Endothelial cell of umbilical vein (primary cell): ENCODE data around the gene UGT1A7. TPM values are rescaled to one million over a fixed set of nuclear protein-coding genes. Genes with fewer than 3 reads are reported as not detected.

Source experiments
- BruUV-seq: library from RNA; stranded (reverse); fragments of 400-500 nt; replicated peaks from 2 replicates; lab custom pipeline; 2021; lab: Mats Ljungman, UMichigan
- CTCF ChIA-PET: fragments of 300-600, 350-600 bp; sonication (Branson Sonifier 250); formaldehyde crosslinking; loops from one replicate; lab custom pipeline; 2021; ENCODE audit warnings: antibody characterized with exemption, inconsistent platforms; lab: Charles Lee
- POLR2A ChIA-PET: fragments of 300-600, 350-600 bp; sonication (Branson Sonifier 250); formaldehyde crosslinking; loops from one replicate; lab custom pipeline; 2021; ENCODE audit warnings: antibody characterized with exemption, inconsistent platforms; lab: Charles Lee
- DNase-seq: peaks from one replicate; pipeline ENCODE4 v3.0.0-alpha.2; 2011; ENCODE audit warnings: low read depth, low spot score
- FAIRE-seq: peaks from 2 replicates; lab custom pipeline; 2011; peaks lifted over from hg19 to GRCh38; lab: Jason Lieb, UNC
- H2AFZ ChIP-seq: 2 replicates; pipeline ENCODE4 v1.6.0; 2012; ENCODE audit warnings: low read depth, low read length, control low read depth, inconsistent platforms
- H3K27ac ChIP-seq: 2 replicates; pipeline ENCODE4 v1.5.1; 2011; ENCODE audit warnings: low read depth, mild to moderate bottlenecking, control low read depth, low read length, moderate library complexity; ENCODE audit not compliant: insufficient read depth
- H3K27me3 ChIP-seq, 2 experiments: 2 replicates each; pipeline versions ENCODE4 v1.6.0 to v1.6.1; 2011; ENCODE audit warnings: low read length in 2 of 2, mixed read lengths in 1 of 2; ENCODE audit not compliant: control insufficient read depth in 2 of 2, insufficient read depth in 2 of 2
- H3K36me3 ChIP-seq, 2 experiments: 2 replicates in 1 of 2; 3 replicates in 1 of 2; pipeline ENCODE4 v1.5.1; 2011; ENCODE audit warnings: low read length in 2 of 2, mild to moderate bottlenecking in 1 of 2, moderate library complexity in 1 of 2; ENCODE audit not compliant: control insufficient read depth in 2 of 2, insufficient read depth in 2 of 2; ENCODE audit errors: extremely low read depth in 1 of 2
- H3K4me1 ChIP-seq: 3 replicates; pipeline ENCODE4 v1.5.1; 2011; ENCODE audit warnings: mild to moderate bottlenecking, low read length; ENCODE audit not compliant: control insufficient read depth, insufficient read depth; ENCODE audit errors: extremely low read depth
- H3K4me2 ChIP-seq: 2 replicates; pipeline ENCODE4 v1.6.1; 2011; ENCODE audit warnings: low read length, control low read depth, mixed read lengths; ENCODE audit not compliant: insufficient read depth
- H3K4me3 ChIP-seq, 3 experiments: fragments of 200-600 bp in 1 of 3; sonication (generic), shearing (Covaris generic) in 1 of 3; replicated peaks in 1 of 3; 2 replicates each; pipeline ENCODE4 v1.5.1; 2011 to 2016; ENCODE audit warnings: control low read depth in 3 of 3, low read length in 3 of 3, mild to moderate bottlenecking in 2 of 3, inconsistent platforms in 1 of 3, low read depth in 1 of 3, moderate library complexity in 1 of 3; ENCODE audit not compliant: insufficient read depth in 1 of 3
- H3K79me2 ChIP-seq: 2 replicates; pipeline ENCODE4 v1.6.0; 2012; ENCODE audit warnings: low read length, inconsistent platforms; ENCODE audit not compliant: control insufficient read depth, insufficient read depth
- H3K9ac ChIP-seq: replicated peaks from 2 replicates; pipeline ENCODE3; 2011; ENCODE audit warnings: low read length, control low read depth; ENCODE audit not compliant: insufficient read depth; ENCODE audit errors: extremely low read depth
- H3K9me1 ChIP-seq: replicated peaks from 3 replicates; pipeline ENCODE4 v1.6.0; 2011; ENCODE audit warnings: mild to moderate bottlenecking, low read length; ENCODE audit not compliant: control insufficient read depth, insufficient read depth; ENCODE audit errors: extremely low read depth
- H3K9me3 ChIP-seq: replicated peaks from 2 replicates; pipeline ENCODE4 v1.5.1; 2012; ENCODE audit warnings: low read length, inconsistent platforms; ENCODE audit not compliant: control insufficient read depth, insufficient read depth
- H4K20me1 ChIP-seq: replicated peaks from 2 replicates; pipeline ENCODE3; 2011; ENCODE audit warnings: mild to moderate bottlenecking, low read length; ENCODE audit not compliant: control insufficient read depth, insufficient read depth; ENCODE audit errors: extremely low read depth
- EZH2 ChIP-seq: IDR thresholded peaks from 2 replicates; pipeline ENCODE4 v1.6.1; 2012; ENCODE audit warnings: borderline replicate concordance, low read depth, mild to moderate bottlenecking, moderate library complexity, low read length, inconsistent platforms; ENCODE audit not compliant: severe bottlenecking
- FOS ChIP-seq: IDR thresholded peaks from 2 replicates; pipeline ENCODE4 v1.6.1; 2011; ENCODE audit warnings: mild to moderate bottlenecking, low read length, moderate library complexity, borderline replicate concordance; ENCODE audit not compliant: insufficient read depth
- GATA2 ChIP-seq: IDR thresholded peaks from 2 replicates; pipeline ENCODE4 v1.7.0; 2011; ENCODE audit warnings: low read depth, mild to moderate bottlenecking, moderate library complexity, mixed read lengths, low read length; ENCODE audit not compliant: insufficient read length, insufficient read depth
- JUN ChIP-seq: IDR thresholded peaks from 2 replicates; pipeline ENCODE4 v1.6.1; 2011; ENCODE audit warnings: borderline replicate concordance, low read depth; ENCODE audit not compliant: insufficient read length, insufficient read depth
- MYC ChIP-seq: IDR thresholded peaks from one replicate; pipeline ENCODE4 v1.6.1; 2011; ENCODE audit warnings: mild to moderate bottlenecking, low read depth, low read length
- POLR2A ChIP-seq: IDR thresholded peaks from 2 replicates; pipeline ENCODE4 v1.6.1; 2012; ENCODE audit warnings: low read depth, mild to moderate bottlenecking, control low read depth, low read length
- POLR2AphosphoS5 ChIP-seq: IDR thresholded peaks from 2 replicates; pipeline ENCODE4 v1.6.1; 2012; ENCODE audit warnings: low read depth, mild to moderate bottlenecking, control low read depth, low read length, moderate library complexity; ENCODE audit not compliant: insufficient read depth
- dilution Hi-C: fragments of 300-500 bp; cut with MboI; formaldehyde crosslinking; loops from one replicate; pipeline ENCODE4 v1.15.0; 2019; ENCODE audit warnings: low sequenced_read_pairs; ENCODE audit not compliant: extremely low pct_ligation_motif_present
- intact Hi-C: fragments of 100-400 bp; cut with micrococcal nuclease; formaldehyde crosslinking; loops from one replicate; pipeline ENCODE4 v1.10.0; 2022
- polyA plus RNA-seq, 4 experiments: library from polyadenylated mRNA; depleted of rRNA in 3 of 4; stranded (reverse) in 3 of 4; unstranded in 1 of 4; fragments of >200 nt; gene quantifications; 2 replicates each; pipeline versions ENCODE4 v1.2.1 to v1.2.3, GENCODE V29; 2011 to 2012; ENCODE audit warnings: missing spikeins in 1 of 4
- total RNA-seq: library from RNA; stranded (reverse); gene quantifications from 2 replicates; pipeline ENCODE4 v1.2.3, GENCODE V29; 2021
- TF ChIP-seq, protein P1 (sequence below): IDR thresholded peaks from 2 replicates; pipeline ENCODE4 v1.6.1; 2011; ENCODE audit not compliant: insufficient read depth, insufficient read length
- TF ChIP-seq, protein P2 (sequence below), 2 donors: IDR thresholded peaks; 1 replicate in 1 of 2; 2 replicates in 1 of 2; pipeline ENCODE4 v1.5.1; 2011; ENCODE audit warnings: low read length in 2 of 2, mild to moderate bottlenecking in 2 of 2, moderate library complexity in 2 of 2, control low read depth in 1 of 2, inconsistent platforms in 1 of 2, low read depth in 1 of 2; ENCODE audit not compliant: insufficient read depth in 1 of 2; ENCODE audit errors: extremely low read depth in 1 of 2

The UGT1A7 gene
- total and polyA plus RNA-seq, 2 donors (not counting 3 experiments of a cell fraction or from before 2014, with no cell fraction given): not detected

GRCh38 chr2:233654501-233654900 is 27.2 kb upstream of the UGT1A7 start:
- Histone ChIP-seq H3K9me1 (no peaks in the 10 kb centered on the region), H3K79me2 (no peaks in the 10 kb centered on the region), H3K9ac (no peak overlapping the region), H3K4me3 (no peak overlapping the region), H3K4me1 (no peaks in the 10 kb centered on the region), H3K27me3 (no peaks in the 10 kb centered on the region), H3K36me3 (no peaks in the 10 kb centered on the region), H3K9me3 (no peaks in the 10 kb centered on the region), H2AFZ (no peak overlapping the region), H3K4me2 (no peak overlapping the region), H3K27ac (no peak overlapping the region), H4K20me1 (no peaks in the 10 kb centered on the region)
- ChIA-PET CTCF (no interaction called here), POLR2A (no interaction called here)
- TF ChIP-seq GATA2 (no peak), POLR2AphosphoS5 (no peak), EZH2 (no peak), MYC (no peak), FOS (no peak), JUN (no peak), POLR2A (no peak)
- TF ChIP-seq, protein P1, sequence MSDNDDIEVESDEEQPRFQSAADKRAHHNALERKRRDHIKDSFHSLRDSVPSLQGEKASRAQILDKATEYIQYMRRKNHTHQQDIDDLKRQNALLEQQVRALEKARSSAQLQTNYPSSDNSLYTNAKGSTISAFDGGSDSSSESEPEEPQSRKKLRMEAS: no peak
- TF ChIP-seq, protein P2, sequence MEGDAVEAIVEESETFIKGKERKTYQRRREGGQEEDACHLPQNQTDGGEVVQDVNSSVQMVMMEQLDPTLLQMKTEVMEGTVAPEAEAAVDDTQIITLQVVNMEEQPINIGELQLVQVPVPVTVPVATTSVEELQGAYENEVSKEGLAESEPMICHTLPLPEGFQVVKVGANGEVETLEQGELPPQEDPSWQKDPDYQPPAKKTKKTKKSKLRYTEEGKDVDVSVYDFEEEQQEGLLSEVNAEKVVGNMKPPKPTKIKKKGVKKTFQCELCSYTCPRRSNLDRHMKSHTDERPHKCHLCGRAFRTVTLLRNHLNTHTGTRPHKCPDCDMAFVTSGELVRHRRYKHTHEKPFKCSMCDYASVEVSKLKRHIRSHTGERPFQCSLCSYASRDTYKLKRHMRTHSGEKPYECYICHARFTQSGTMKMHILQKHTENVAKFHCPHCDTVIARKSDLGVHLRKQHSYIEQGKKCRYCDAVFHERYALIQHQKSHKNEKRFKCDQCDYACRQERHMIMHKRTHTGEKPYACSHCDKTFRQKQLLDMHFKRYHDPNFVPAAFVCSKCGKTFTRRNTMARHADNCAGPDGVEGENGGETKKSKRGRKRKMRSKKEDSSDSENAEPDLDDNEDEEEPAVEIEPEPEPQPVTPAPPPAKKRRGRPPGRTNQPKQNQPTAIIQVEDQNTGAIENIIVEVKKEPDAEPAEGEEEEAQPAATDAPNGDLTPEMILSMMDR (IDR thresholded peaks at IDR 0.05; ENCODE audit: extremely low read depth in 1 of 2, insufficient read depth in 1 of 2, low read depth in 1 of 2, low read length in 2 of 2): no peak
- intact Hi-C loops: no loop called here
- no TSS peak for BruUV-seq
- FAIRE-seq: no peak
- dilution Hi-C loops: no loop called here
- no peak for DNase-seq
